Measurements from ENCODE around the gene PAN3.

- TF ChIP-seq CTCF (IDR thresholded peaks at IDR 0.05) (no peak), POLR2A (IDR thresholded peaks at IDR 0.05) (no peak)
Observed at GRCh38 chr13:28173793-28174192, 35.4 kb downstream of the PAN3 start.
